Measurements from ENCODE around the gene NEK8.

DNA sequence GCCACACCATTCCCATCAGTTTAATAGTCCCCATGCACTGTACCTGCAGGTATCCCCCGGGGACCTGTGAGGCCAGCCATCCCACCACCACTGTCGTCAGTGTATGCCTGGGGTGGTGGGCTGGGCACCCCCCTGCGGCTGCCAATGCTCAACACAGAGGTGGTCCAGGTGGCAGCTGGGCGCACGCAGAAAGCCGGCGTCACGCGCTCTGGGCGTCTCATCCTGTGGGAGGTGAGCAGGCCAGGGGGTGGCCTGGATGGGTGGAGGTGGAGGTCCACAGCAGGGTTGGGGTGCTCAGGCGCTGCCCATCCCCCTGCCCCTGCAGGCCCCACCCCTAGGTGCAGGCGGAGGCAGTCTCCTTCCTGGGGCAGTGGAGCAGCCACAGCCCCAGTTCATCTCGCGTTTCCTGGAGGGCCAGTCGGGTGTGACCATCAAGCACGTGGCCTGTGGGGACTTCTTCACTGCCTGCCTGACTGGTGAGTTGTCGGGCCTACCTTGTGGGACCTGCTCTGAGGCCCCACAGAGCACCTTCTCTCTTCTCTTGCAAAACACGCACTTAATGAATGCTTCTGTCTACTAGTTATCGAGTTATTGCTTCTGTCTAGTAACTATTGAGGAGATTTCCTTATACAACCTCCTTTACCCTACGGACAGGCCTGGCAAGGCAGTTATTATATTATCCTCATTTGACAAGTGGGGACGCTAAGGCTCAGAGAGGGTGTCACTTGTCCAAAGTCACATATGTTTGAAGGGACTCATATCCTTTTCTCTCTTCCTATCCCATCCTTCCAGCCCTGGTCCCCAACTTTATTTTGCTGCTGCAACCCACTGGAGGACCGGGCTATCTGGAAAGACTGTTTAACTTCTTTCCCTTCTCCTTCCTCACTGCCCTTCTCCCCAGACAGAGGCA, 9.4 kb downstream of the NEK8 start:
- TF ChIP-seq POLR2A (IDR thresholded peaks at IDR 0.05) (no peak), POLR2AphosphoS5 (IDR thresholded peaks at IDR 0.05) (peak; percentile 58 to 83 (median 77))
- TF ChIP-seq, protein P1, sequence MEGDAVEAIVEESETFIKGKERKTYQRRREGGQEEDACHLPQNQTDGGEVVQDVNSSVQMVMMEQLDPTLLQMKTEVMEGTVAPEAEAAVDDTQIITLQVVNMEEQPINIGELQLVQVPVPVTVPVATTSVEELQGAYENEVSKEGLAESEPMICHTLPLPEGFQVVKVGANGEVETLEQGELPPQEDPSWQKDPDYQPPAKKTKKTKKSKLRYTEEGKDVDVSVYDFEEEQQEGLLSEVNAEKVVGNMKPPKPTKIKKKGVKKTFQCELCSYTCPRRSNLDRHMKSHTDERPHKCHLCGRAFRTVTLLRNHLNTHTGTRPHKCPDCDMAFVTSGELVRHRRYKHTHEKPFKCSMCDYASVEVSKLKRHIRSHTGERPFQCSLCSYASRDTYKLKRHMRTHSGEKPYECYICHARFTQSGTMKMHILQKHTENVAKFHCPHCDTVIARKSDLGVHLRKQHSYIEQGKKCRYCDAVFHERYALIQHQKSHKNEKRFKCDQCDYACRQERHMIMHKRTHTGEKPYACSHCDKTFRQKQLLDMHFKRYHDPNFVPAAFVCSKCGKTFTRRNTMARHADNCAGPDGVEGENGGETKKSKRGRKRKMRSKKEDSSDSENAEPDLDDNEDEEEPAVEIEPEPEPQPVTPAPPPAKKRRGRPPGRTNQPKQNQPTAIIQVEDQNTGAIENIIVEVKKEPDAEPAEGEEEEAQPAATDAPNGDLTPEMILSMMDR (IDR thresholded peaks at IDR 0.05 in 8 of 11, conservative IDR thresholded peaks at IDR 0.05 in 3 of 11) = peak in 1 of 11 experiments; percentile 6
